Large intestine (tissue), 3 donors: Measurements from ENCODE around the gene HOXB13. TPM values are rescaled to one million over a fixed set of nuclear protein-coding genes. Genes with fewer than 3 reads are reported as not detected.
A peak's percentile ranks its signal among the peaks of the same experiment; 100 is the strongest.

ENCODE experiments used
- DNase-seq, 2 donors: peaks; one replicate each; pipeline versions ENCODE4 v3.0.0 to v3.0.0-alpha.2; 2013
- H3K27ac ChIP-seq: one replicate; pipeline ENCODE4 v1.5.1; 2013; ENCODE audit warnings: low read length
- H3K27me3 ChIP-seq: 2 replicates; pipeline ENCODE4 v1.6.1; 2013; ENCODE audit warnings: low read length; ENCODE audit not compliant: control insufficient read depth, insufficient read depth
- H3K36me3 ChIP-seq: 2 replicates; pipeline ENCODE4 v1.6.1; 2013; ENCODE audit warnings: low read length; ENCODE audit not compliant: control insufficient read depth, insufficient read depth
- H3K4me1 ChIP-seq: one replicate; pipeline ENCODE4 v1.6.1; 2013; ENCODE audit warnings: low read length; ENCODE audit not compliant: control insufficient read depth, insufficient read depth
- H3K4me3 ChIP-seq: one replicate; pipeline ENCODE4 v1.5.1; 2013; ENCODE audit warnings: low read length
- H3K9me3 ChIP-seq: one replicate; pipeline ENCODE4 v1.6.1; 2013; ENCODE audit warnings: mild to moderate bottlenecking, low read depth, low read length, moderate library complexity; ENCODE audit not compliant: control insufficient read depth
- WGBS: methylation state at CpG from one replicate; pipeline ENCODE4 v1.1.5; 2013; ENCODE audit warnings: low lambda C conversion rate; ENCODE audit not compliant: insufficient coverage; 5-methylcytosine and 5-hydroxymethylcytosine counted together
- polyA plus RNA-seq: library from polyadenylated mRNA; unstranded; fragments of 120-200 nt; gene quantifications from one replicate; pipeline ENCODE4 v1.2.1, GENCODE V29; 2013

The HOXB13 gene
- polyA plus RNA-seq, 1 donor = not detected

DNA sequence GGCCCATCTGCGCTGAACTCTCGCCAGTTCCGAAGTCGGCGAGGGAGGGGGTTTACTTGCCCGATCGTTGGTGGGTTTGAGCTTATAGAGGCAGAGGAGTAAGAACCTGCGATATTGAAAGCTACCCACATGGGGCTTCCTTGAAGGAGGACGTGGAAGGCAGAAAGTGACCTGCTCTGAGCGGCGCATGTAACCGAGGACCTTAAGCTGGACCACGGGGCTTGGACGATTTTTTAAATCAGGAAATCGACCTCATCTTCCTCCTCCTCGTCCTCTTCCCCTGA, 3.6 kb downstream of the HOXB13 start:
- no peaks in the 10 kb centered on the region for H3K36me3 ChIP-seq
- H3K4me3 ChIP-seq = no peak overlapping the region
- peaks cover 11% of the 10 kb centered on the region for H3K9me3 ChIP-seq
- no peak for DNase-seq
- H3K27ac ChIP-seq = no peak overlapping the region
- 0% methylated on average over 1 of the region's 16 CpGs for WGBS
- H3K4me1 ChIP-seq = peaks cover 26% of the 10 kb centered on the region
- peaks cover 100% of the 10 kb centered on the region for H3K27me3 ChIP-seq

DNA sequence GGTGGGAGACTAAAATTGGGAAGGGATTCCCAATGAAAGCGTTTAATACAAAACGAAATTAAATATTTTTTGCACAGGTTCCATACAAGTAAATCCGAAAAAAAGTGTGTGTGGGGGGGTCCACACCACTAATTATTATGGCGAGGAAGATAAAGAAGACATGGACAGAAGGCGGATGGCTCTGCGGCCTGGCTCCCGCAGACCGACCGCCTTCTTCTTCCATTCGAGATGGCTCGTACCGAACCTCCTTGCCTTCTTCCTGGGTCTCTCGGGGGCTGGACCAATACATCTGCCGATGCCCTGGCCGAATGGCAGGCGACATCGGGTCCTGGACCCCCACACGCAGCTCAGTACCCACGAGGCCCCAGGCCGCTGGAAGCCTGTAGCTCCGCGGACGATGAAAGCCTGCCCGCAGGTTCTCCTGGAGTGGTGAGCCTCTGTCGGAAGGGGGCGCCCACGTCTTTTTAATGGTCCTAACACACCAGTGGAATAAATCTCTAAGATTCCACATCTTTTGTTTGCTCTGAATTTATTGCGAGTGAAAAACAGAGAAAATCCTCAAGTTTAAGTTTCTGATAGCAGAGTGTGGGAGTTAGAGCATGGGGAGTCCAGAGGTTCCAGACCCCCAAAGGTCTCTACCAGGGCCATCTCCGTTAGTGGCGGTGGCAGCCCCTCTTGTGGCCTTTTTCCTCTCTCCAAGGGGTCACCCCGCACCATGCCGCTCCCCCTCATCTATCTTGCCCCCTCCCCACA, 4.1 kb downstream of the HOXB13 start:
- peaks cover 100% of the 10 kb centered on the region for H3K27me3 ChIP-seq
- H3K4me1 ChIP-seq = peaks cover 25% of the 10 kb centered on the region
- H3K4me3 ChIP-seq = no peak overlapping the region
- H3K36me3 ChIP-seq = no peaks in the 10 kb centered on the region
- 0% methylated on average over 1 of the region's 32 CpGs for WGBS
- H3K9me3 ChIP-seq = peaks cover 14% of the 10 kb centered on the region
- no peak overlapping the region for H3K27ac ChIP-seq
- peak; percentile 62 to 68 for DNase-seq

DNA sequence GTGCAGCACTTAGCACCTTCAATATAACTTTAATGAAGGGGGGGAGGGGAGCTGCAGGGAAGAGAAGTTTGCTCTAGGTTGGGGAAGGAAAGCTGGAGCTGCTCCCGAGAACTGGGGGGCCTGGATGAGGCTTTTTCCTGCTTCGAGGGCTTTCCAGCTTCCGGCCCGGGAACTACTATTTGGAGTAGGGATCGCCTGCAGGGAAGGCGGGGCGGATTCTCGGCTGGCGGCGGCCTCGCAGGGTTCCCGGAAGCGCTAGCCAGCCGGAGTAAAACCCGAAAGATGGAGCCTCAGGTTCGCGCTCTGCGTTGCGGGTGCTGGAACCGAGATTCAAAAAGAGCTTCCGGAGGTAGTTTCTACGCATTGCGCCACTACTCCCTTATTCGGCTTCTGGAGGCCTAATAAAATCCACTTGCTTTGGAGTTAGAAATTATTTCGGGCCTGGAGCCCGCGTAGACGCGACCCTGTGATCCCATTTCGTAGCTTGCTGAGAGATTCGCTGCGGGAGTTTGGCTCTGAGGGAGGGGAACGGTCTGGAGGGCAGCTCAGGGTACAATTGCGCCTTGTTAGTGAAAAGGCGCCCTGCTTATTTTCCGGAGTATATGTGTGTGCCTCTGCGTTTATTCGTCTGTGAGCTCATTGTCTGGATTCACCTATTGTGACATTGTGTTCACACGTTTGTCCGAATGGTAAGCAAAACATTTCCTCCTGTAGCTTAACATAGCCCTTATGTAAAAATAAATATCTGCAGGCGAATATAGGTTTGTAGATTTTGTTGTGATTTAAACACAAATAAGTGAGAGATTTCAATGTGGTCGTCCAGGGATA, 4.9 kb downstream of the HOXB13 start:
- no peak for DNase-seq
- WGBS = 13% methylated on average over 1 of the region's 42 CpGs
- H3K4me3 ChIP-seq = no peak overlapping the region
- H3K4me1 ChIP-seq = peaks cover 23% of the 10 kb centered on the region
- H3K27me3 ChIP-seq = peaks cover 100% of the 10 kb centered on the region
- H3K36me3 ChIP-seq = no peaks in the 10 kb centered on the region
- H3K9me3 ChIP-seq = peaks cover 18% of the 10 kb centered on the region
- no peak overlapping the region for H3K27ac ChIP-seq

DNA sequence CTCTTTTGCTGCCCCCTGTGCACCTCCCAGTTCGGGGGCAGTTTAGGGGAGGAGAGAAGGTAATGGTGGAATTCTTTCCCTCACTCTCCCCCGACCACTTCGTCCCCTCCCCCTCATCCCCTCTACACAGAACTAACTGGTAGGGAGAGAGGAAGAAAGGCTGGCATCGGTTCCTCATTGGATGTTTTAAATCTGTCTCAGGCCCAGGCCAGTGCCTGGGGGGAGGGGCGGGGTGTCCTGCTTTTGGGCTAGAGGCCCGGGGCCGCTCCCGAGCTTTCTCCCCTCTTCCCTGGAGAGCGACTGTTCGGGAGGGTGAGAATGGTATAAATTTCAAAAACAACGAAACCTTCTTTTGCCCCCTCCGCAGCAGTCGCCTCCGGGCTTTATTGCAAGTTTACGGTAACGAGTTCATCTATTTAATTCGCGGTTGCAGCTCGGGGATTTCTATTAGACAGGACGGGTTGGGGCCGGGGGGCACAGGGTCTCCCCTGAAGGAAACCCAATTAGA, 5.6 kb downstream of the HOXB13 start, which contains the start of gene PRAC2:
Gene PRAC2 (plus strand): TSS at position 271 of the 508 bp plus-strand sequence. CDS start 1,226 bp downstream, outside the sequence.
- Histone ChIP-seq H3K9me3 (peaks cover 12% of the 10 kb centered on the region), H3K27me3 (peaks cover 100% of the 10 kb centered on the region), H3K4me3 (no peak within 1 kb of the TSS), H3K36me3 (no peaks in the 10 kb centered on the region), H3K4me1 (peaks cover 18% of the 10 kb centered on the region), H3K27ac (no peak within 1 kb of the TSS)
- no peak for DNase-seq
- WGBS = no CpG with 5 or more reads among the region's 21 CpGs

DNA sequence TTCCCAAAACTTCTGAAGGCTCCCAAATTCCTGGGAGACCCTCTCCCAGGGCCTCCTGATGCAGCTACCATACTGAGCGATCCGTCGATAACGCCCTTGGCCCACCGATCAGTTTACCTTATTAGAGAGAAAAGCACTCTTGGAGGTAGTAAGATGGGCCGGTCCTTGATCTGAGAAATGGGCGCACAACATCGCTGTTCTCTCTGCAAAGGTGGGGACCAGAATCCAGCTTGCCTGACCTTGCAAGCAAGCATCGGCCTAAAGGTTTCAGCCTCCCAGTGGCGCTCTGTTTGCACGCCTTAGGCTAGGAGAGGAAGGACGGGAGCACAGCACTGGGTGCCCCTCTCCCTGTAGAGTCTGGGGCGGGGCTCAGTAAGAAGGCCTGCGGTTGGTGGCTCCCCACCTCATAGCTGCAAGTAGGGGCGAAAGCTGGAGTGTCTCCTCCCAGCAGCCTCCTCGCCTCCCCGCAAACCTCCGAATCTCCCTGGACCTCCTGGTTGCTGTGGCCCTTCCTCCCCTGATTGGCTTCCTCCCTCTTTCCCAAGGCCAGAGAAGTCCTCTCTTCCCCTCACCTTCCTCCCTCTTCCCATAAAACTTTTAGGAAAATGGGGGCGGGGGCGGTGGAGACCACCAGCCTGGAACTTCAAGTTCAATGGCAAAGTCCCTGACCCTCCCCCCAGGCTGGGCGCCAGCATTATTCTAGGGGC, 6.2 kb downstream of the HOXB13 start, which contains the start of gene PRAC1:
Gene PRAC1 (minus strand): TSS at position 318 of the 707 bp plus-strand sequence. CDS start 126 bp downstream, at position 192.
- H3K27ac ChIP-seq = no peak within 1 kb of the TSS
- no peak within 1 kb of the TSS for H3K4me3 ChIP-seq
- peaks cover 18% of the 10 kb centered on the region for H3K4me1 ChIP-seq
- WGBS = no CpG with 5 or more reads among the region's 21 CpGs
- H3K27me3 ChIP-seq = peaks cover 100% of the 10 kb centered on the region
- no peak for DNase-seq
- no peaks in the 10 kb centered on the region for H3K36me3 ChIP-seq
- H3K9me3 ChIP-seq = peaks cover 12% of the 10 kb centered on the region

DNA sequence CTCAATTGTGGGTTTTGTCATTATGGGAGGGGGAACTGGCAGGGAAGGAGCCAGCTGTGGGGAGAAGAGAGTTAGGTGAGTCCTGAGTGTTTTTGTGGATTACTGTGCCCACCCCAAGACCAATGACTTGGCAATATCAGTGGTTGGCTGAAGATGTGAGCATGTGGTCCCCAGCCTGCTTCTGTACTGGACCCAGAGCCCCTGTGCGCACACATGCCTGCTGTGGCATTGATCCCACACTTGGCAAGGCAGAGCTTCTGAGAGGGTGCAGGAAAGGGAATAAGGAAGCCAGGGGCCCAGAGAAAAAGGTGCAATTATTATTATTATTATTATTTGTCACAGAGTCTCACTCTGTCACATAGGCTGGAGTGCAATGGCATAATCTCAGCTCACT, 7.5 kb downstream of the HOXB13 start:
- DNase-seq = no peak
- WGBS = no CpG with 5 or more reads among the region's 1 CpG
- peaks cover 18% of the 10 kb centered on the region for H3K4me1 ChIP-seq
- no peak overlapping the region for H3K27ac ChIP-seq
- H3K4me3 ChIP-seq = no peak overlapping the region
- H3K36me3 ChIP-seq = no peaks in the 10 kb centered on the region
- H3K27me3 ChIP-seq = peaks cover 97% of the 10 kb centered on the region
- H3K9me3 ChIP-seq = peaks cover 9% of the 10 kb centered on the region

DNA sequence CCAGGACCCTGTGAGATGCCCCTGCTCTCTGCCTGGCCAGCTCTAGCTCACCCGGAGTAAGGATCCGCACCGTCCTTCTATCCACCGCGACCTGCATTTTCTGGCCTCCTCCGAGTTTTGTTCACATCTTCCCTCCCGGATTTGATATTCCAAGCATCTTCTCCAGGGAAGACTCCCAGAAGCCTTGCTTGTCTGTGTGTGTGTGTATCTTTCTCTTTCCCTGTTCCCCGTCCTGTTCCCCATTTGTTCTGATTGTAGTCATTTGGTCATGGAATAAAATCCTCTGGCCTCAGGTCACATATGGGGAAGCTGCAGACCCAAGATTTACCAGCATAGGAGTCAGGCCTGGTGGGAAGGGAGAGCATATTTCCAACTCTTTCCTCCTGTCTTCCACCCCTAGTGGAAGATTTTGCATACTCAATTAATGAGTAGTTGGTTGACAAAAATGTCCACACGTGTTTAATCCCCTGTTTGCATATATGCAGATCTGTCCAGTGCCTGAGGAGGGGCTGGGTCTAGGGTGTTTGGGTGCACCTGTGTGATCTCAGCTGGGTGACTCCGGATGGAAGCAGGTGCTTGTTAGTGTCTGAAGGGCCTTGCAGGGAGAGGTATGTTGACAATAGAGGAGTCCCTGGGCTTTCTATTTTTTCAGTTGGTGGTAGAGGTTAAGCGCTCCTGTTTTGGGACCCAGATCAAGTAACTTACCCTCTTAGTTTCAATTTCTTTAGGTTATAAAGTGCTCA, 8.1 kb downstream of the HOXB13 start:
- no peak overlapping the region for H3K4me3 ChIP-seq
- H3K27me3 ChIP-seq = peaks cover 97% of the 10 kb centered on the region
- no CpG with 5 or more reads among the region's 11 CpGs for WGBS
- H3K9me3 ChIP-seq = peaks cover 9% of the 10 kb centered on the region
- no peak for DNase-seq
- peaks cover 16% of the 10 kb centered on the region for H3K4me1 ChIP-seq
- no peak overlapping the region for H3K27ac ChIP-seq
- H3K36me3 ChIP-seq = no peaks in the 10 kb centered on the region

DNA sequence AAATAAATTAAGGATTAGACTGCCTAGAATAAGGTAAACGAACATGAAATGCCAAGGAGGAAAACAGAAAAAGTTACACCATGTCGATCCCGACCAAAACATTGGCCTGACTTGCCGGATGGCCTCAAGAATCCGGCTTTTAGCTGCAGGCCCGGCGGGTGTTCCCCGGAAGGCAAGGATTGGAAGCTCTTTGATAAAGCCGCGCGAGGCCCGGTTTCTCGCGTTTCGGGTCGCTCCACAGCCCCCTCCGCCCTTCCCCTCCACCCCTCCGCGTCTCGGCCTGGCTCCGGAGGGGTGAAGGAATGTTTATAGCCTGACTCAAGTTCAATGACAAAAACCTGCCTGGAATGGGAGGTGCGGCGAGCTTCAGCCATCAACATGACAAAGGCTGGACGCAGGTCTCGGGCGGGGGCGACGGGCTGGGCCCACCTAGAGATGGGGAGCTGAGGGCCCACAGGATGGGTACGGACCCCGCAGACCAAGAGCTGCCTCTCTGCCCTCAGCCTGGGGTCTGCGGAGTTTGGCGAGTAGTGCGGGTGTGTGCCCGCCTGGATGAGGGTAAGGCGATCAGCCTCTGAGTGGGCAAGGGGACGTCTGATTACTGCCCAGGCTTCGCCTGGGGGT, 8.8 kb downstream of the HOXB13 start:
- Histone ChIP-seq H3K4me3 (no peak overlapping the region), H3K36me3 (no peaks in the 10 kb centered on the region), H3K27me3 (peaks cover 95% of the 10 kb centered on the region), H3K9me3 (peaks cover 9% of the 10 kb centered on the region), H3K4me1 (peaks cover 11% of the 10 kb centered on the region), H3K27ac (no peak overlapping the region)
- DNase-seq = no peak
- WGBS = 6% methylated on average over 3 of the region's 37 CpGs

DNA sequence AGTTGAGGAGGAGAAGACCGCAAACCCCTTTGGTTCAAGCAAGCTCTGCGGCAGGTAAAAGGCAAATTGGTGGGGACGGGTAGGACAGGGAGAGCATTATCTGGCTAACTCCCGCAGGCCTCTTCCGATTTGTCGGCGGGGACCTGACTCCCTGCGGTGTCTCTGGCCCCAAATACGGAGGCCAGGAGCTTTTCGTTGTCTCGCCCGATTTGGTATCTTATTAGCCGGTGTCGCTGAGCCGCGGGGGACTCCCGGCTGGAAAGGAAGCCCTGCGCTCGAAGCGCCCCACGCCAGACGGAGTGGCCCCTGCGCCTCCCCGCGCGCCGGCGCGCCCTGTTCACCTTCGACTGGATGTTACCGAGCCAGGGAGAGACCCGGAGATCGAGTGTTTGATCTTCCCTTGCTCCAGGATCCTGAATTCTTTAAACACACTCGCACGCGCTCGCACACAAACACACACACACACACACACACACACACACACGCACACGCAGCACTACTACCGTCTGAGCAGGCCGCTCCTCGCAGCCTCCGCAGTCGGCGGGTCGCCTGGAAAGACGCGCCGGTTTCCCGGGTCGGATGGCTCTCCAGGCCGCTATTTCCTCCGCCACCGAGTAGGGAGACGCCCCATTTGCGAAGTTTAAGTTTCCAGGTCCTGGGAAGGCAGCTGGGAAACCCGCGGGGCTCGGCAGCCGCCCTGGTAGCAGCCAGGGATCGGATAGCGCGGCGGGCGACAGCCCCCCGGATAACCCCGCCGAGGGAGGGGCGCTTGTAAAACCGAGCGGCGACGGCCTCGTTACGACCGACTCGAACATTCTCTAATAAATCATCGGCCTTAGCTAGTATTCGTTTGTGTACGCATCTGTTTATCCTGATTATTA, 9.5 kb downstream of the HOXB13 start:
- H3K27me3 ChIP-seq = peaks cover 92% of the 10 kb centered on the region
- H3K4me3 ChIP-seq = no peak overlapping the region
- H3K36me3 ChIP-seq = no peaks in the 10 kb centered on the region
- no CpG with 5 or more reads among the region's 80 CpGs for WGBS
- peak in 1 of 2 donors; percentile 54 for DNase-seq
- peaks cover 10% of the 10 kb centered on the region for H3K4me1 ChIP-seq
- H3K27ac ChIP-seq = no peak overlapping the region
- peaks cover 9% of the 10 kb centered on the region for H3K9me3 ChIP-seq
